ENCODE measurements around the gene RNF223.

DNA sequence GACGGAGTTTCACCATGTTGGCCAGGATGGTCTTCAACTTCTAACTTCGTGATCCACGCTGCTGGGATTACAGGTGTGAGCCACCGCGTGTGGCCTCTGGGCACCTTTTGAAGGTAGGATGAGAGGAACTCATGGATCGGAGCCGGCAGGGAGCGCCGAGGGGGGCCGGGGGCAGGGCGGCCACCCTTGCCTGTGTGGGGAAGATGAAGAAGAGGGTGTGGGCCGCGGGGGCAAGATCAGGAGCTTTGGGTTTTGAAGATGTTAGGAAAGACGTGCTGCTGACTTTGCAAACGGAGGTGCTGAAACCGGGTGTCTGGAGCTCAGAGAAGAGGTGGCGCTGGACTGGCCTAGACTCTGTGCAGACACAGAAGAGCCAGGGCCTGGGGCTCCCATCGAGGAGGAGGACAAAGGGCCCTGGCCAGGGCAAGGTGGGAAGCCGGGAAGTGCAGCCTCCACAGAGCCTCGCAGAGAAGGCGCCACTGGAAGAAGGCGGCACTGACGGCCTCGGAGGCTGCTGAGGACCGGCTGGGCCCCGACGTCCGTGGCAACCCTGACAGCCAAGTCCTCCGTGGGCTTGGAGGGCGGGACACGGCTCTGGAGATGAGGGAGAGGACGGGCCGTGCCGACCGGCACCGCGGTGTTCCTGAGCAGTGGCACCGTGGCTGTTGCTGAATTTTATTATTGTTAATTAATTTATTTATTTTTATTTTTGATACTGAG lies 13.7 kb downstream of the RNF223 start:
- TF ChIP-seq CTCF (IDR thresholded peaks at IDR 0.05) (no peak), REST (IDR thresholded peaks at IDR 0.05; ENCODE audit: insufficient read depth in 1 of 2, low read depth in 2 of 2, low read length in 1 of 2) (no peak), SIN3A (IDR thresholded peaks at IDR 0.05; ENCODE audit: borderline replicate concordance, insufficient read depth, low read depth, low read length) (no peak)

Data from Panc1 (cell line).